Spleen (tissue), 7 donors: ENCODE measurements around the gene STRA8.

Experiments used
- POLR2A ChIP-seq, 3 donors: fragments of 450-650 bp; IDR thresholded peaks; one replicate each; pipeline ENCODE4 v1.5.1; 2017; ENCODE audit warnings: antibody characterized with exemption in 3 of 3, mild to moderate bottlenecking in 1 of 3
- POLR2AphosphoS5 ChIP-seq, 3 donors: sonication (generic); formaldehyde crosslinking; IDR thresholded peaks; one replicate each; pipeline ENCODE4 v1.5.1; 2017; ENCODE audit warnings: antibody characterized with exemption in 3 of 3
- TF ChIP-seq, protein P1 (sequence below), 11 experiments: fragments of 200-600 bp in 7 of 11; fragments of 450-650 bp in 4 of 11; sonication (generic) in 4 of 11; IDR thresholded peaks in 8 of 11; conservative IDR thresholded peaks in 3 of 11; 1 replicate in 7 of 11; 2 replicates in 4 of 11; pipeline versions ENCODE4 v1.4.0 to v1.8.0; 2016 to 2021; ENCODE audit warnings: antibody characterized with exemption in 11 of 11, inconsistent platforms in 4 of 11, mild to moderate bottlenecking in 1 of 11
- donor health status: DM: no; HTN: no; CAD: no; lungs with moderate emphysema.
- donor health status: DM: no; HTN: no; CAD: no.
- donor health status: DM: no; HTN: no; CAD: no.

DNA sequence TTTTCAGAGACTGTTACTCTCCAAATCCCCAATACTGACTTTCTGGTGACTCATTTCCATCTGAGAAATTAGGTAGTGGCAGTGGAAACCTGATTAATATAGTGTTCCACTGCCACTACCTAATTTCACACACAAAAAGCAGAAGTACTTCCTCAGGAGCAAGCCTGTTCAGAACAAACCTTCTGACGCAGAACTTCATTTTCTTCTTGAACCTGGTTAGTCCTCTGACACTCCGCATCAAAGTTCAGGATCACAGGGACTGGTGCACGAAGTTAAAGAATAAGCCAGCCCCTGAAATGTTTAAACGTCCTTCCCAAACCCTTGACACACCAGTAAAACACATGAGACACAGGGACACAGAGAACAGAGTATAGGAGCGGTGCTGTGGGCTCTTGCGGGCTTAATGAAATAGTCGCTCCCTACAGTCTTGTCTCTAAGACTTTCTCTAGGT lies 26.7 kb upstream of the STRA8 start:
- TF ChIP-seq POLR2A (IDR thresholded peaks at IDR 0.05) (no peak), POLR2AphosphoS5 (IDR thresholded peaks at IDR 0.05) (no peak)
- TF ChIP-seq, protein P1, sequence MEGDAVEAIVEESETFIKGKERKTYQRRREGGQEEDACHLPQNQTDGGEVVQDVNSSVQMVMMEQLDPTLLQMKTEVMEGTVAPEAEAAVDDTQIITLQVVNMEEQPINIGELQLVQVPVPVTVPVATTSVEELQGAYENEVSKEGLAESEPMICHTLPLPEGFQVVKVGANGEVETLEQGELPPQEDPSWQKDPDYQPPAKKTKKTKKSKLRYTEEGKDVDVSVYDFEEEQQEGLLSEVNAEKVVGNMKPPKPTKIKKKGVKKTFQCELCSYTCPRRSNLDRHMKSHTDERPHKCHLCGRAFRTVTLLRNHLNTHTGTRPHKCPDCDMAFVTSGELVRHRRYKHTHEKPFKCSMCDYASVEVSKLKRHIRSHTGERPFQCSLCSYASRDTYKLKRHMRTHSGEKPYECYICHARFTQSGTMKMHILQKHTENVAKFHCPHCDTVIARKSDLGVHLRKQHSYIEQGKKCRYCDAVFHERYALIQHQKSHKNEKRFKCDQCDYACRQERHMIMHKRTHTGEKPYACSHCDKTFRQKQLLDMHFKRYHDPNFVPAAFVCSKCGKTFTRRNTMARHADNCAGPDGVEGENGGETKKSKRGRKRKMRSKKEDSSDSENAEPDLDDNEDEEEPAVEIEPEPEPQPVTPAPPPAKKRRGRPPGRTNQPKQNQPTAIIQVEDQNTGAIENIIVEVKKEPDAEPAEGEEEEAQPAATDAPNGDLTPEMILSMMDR (IDR thresholded peaks at IDR 0.05 in 8 of 11, conservative IDR thresholded peaks at IDR 0.05 in 3 of 11) = no peak
